Stimulated activated CD4-positive, alpha-beta T cell treated with anti-CD3 and anti-CD28 coated beads, TNF-alpha, amount 100 ng/mL, for 48 hours (primary cell): ENCODE data around the gene TLN1.

Experiments used
- DNase-seq, 3 donors: peaks; one replicate each; pipeline ENCODE4 v3.0.0-alpha.2; 2020; ENCODE audit warnings: low read depth in 3 of 3

Gene TLN1

DNA sequence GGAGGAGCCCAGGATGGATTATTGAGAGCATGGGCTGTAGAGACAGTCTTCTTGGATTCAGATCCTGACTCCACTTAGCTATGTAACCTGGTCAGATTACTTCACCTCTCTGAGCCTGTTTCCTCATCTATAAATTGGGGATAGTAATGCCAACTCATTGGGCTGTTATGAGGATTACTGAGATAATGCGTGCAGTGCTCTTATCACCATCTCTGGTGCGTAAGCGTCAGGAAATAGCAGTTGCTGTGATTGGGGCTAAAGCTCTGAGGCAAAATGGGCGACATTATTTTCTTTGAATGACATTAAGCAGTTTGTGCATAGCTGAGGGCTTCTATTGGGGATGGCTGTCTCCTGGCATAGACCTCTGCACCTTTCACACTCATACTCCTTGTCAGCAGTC, 23.1 kb upstream of the TLN1 start:
- DNase-seq, result no peak

DNA sequence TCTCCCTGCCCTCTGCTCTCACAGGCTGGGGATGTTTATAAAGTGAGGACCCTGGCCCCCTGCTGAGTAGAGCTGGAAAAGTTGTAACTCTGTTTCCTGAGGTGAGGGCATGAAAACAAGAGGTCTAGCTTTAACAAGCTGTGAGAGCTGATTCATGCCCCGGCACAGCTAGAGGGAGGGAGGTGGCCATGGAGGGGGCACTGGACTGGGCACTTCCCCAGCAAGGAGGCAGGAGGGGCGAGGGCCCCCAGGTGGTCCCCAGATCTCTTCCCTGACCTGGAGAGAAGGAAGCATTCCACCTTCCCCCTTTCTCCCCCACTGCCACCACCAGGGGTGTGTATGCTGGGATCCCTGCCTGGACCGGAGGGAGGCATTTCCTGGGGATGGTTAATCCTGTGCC, 22.3 kb upstream of the TLN1 start, which contains the start of gene MSMP:
Gene MSMP (minus strand): TSS at position 13 of the 400 bp plus-strand sequence. CDS start 147 bp downstream, outside the sequence.
- DNase-seq, result no peak

DNA sequence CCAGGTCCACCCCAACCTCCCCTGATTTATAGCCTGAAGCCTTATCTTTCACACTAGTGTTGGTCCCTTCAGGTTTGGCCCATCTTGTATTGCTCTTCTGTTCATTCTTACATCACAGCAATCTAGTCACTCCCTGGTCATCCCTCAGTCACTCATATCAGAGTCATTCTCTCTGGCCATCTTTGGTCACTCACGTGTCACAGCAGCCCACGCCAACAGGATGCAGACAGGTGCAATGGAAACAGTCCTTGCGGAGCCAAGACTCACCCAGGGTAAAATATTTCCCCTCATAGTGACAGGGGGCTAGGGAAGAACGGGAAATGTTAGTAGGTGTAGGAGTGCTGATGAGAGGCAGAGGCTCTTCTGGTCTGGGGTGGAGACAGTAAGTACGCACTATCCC, 21.5 kb upstream of the TLN1 start:
- no peak for DNase-seq

DNA sequence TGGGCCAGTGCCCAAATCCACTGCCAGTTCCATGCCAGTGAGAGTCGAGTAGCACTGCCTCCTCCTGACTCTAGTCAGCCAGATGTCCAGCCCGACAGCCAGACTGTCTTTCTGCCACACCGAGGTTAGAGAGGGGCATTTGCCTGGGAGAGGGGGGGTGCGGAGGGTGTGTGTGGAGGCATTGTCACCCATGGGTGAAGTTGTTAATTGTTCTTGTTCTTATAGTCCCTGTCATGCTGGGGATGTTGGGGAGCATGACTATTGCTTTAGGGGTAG, 18.2 kb upstream of the TLN1 start:
- no peak for DNase-seq

DNA sequence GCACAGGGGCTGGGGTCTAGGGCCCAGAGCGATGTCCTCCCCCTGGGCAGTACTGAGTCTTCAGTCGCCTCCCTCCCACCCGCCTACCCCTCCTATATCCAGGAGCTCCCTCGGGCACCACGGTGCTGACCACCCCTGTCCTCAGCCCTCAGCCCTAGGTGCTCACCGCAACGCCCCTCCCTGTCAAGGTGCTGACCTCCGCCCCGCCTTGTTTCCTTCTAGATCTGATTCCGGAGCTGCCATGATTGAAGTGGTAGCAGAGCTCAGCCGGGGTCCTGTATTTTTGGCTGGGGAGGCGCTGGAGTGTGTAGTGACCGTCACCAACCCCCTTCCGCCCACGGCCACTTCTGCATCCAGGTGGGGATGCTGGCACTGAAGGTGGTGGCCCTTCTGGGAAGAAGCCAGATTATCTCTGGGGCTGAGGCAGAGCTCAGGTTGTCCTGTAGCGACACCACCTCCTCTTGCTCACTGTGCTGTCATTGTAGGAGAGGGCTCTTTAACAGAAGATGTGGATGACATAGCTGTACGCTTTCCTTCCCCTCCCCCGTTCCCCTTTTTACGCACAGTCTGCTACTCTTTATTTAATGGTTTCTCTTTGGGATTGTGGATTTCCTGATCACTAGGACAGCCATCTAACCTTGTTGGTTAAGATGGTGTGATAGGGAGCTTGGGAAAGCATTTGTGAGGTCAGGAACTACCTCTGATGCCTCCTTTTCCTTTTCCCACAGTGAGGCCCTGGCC, 17.7 kb upstream of the TLN1 start:
- DNase-seq, result peak in 1 of 3 donors; percentile 38

DNA sequence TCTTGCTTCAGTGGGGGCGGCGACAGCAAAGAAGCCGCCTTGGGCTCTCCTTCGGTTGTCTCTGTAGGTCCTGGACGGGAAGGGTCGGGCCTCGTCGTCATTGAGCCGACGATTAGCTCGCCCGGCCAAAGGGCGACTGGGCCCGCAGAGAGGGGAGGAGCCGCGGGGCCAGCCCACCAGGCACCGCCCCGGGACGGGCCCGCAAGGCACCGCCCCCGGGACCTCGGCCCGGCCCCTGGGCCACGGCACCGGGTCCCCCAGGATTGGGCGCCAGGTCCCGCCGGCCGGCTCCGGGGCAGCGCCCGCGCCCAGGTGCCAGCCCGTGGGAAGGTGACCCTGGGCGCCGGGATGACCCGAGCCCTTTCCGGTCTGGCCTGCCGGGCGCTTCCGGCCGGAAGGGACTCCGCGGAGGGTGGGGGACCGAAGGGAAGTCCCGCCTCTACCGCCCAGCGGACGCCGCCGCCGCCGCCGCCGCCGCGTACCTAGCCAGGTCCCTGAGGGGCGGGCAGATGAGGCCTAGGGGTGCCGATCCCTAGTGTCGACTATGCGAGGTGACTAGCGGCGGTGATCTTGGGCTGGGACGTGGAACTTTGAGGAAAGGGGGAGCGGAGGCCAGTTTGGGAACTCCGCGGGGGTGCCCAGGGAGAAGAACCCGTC, 17.0 kb upstream of the TLN1 start, which contains the start of the genes GBA2 and RGP1:
Gene GBA2 (minus strand): TSS at position 371 of the 657 bp plus-strand sequence. CDS start 524 bp downstream, outside the sequence.
Gene RGP1 (plus strand): TSS at position 430 of the 657 bp plus-strand sequence. CDS start 469 bp downstream, outside the sequence.
- peak in 1 of 3 donors; percentile 68 for DNase-seq

DNA sequence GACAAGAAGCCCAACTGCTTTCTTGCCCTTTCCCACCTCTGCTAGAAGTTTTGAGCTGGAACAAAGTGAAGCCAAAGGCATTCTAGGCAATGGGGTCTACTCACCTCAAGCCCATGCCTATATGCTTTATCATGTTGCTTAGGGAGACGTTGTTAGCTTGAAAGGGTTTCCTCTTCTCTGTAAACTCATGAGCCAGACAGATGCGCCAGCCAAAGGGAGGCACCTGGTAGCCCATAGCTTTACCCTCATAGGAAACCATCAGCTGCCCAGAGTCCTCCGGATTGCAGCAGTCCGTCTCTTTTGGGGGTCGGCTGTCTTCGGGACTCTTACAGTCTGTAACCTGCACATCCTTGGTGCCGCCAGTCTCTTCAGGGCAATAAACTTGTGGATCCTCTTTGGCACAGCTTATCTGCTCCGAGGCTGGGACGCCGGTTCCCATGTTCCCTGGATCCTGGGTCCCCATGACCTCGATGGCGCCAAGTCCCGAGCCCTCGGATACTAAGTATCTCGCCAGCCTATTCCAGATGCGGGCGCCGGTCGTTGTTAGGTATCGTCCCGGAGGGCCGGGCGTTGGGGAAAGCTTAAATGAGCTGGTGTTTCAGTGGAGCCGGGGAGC, 16.4 kb upstream of the TLN1 start:
- no peak for DNase-seq

DNA sequence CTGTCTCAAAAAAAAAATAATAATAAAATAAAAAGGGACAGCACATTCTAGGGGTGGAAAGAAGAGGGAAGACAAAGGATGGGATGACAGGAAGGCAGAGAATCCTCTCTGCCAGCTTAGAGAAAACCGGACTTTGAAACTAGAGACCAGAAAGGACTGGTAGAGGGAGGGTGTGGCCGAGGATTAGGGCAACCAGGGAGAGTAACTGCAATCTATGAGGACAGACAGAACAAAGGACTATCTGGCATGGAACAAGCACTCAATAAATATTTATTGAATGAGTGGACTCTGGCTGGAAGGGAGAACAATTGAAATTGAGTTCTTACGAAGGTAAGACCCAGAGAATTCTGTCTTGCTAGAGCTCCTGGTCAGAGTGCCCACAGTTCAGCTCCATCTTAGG, 14.6 kb upstream of the TLN1 start:
- no peak for DNase-seq

DNA sequence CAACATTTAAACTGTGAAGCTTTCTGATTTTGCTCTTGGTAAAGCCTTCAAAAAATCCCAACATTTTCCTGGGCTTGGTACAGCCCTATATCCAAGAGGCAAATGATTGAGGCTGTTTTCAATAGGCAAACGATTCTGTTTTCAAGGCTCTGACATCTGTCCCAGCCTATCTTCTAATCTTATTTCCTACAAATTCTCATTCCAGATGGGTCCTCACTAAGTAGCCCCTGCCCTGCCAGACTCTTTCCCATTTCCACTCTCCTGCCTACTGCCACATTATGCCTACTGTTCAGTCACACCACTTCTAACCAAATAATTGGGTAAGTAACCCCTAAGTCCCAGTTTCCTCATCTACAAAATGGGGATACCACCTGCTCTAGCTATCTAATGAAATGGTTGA, 13.6 kb upstream of the TLN1 start:
- no peak for DNase-seq

DNA sequence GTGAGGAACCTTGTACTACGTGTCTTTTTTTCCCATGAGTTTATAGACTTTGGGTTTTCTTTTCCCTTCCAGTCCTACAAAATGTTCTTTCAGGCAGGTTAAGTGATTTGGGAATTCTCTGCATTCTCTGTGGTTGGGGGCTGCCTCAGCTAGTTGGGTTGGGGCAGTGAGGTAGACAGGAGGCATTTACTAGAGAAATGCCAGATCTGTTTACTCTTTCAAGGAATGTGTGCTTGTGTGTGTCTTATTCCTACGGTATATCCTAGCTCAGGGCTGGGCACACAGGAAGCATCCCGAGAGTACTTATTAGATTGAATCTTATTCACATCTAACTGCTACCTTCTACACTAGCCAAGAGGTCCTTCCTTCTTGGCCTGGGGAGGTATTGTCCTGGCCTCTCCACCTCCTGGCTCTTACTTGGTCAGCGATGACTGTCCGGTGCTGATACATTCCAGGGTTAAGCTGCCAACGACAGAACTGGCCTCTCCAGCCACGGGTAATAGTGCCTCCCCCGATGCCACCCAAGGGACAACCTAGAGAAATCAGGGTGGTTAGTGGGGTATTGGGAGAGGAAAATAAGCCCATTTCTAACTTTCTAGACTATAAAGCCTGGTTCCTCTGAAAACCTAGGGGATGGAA, 12.0 kb upstream of the TLN1 start:
- no peak for DNase-seq

DNA sequence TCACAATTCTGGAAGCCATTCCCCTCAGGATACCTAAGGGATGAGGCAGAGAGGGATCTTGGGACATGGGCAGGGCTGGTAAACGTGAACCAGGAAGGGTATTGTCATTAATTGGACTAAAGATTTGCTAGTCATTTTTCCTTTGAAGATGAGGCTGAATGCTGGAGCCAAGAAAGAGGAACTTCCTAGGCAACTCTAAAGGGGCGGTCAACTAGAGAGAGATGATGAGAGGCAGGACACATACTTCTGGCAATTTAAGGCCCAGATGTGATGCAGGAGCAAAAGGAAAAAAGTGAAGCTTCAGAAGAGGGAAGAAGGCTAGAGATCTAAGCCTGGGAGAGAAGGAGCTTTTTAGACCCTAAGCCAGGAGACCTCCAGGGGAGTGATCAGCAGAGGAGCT, 11.5 kb upstream of the TLN1 start:
- DNase-seq, result no peak

DNA sequence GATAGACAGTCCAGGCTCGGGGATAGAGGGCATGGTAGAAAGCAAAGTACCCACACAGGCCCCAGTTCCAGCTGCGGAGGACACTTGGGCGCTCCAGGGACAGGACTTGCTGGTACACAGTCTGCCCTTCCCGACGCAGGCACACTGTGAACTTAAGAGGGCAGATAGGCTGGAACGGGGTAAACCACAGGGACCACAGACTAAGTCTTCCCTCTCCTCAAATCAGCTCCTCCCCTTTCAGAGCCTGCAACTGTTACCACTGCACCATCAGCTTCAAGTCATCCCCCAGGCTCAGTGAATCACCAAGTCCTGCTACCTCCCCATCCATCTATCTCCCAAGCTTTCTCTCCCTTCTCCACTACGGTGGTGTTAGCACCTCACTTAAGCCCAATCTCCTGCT, 9.7 kb upstream of the TLN1 start:
- no peak for DNase-seq

DNA sequence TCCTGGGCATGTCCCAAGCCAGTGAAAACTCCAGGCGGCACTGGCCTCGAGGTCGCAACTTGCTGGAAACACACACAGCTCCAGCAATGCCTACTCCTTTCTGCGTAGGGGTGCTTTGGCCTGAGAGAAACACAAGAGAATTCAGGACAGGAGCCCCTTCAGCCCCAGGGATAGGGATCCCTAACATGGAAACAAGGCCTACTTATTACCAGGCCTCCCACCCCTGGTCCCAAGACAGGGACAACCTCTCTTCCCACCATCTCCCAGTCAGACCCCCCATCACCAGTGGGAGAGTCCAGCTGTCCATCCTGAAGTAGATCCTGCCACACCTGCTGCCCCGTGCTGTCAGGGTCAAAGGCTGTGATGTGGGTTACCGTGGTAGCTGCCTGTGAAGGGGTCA, 8.2 kb upstream of the TLN1 start:
- no peak for DNase-seq

DNA sequence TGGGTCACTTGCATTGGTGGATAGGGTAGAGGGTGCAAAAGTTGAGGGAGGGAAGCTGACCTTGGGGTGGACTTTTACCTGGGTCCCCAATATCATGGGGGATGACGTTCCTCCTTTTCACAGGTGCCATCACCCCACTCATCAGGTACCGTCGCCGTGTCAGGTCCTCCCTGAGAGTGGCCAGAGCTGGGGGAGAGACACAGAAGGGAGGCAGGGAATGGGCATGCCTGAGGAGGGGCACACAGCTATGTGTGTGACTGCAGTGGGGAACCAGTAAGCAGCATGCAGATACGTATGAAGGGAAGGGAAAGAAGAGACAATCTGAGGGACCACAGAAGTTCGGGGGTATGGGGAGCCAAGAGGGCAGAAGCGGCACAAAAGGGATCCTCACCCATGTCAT, 6.9 kb upstream of the TLN1 start:
- no peak for DNase-seq

DNA sequence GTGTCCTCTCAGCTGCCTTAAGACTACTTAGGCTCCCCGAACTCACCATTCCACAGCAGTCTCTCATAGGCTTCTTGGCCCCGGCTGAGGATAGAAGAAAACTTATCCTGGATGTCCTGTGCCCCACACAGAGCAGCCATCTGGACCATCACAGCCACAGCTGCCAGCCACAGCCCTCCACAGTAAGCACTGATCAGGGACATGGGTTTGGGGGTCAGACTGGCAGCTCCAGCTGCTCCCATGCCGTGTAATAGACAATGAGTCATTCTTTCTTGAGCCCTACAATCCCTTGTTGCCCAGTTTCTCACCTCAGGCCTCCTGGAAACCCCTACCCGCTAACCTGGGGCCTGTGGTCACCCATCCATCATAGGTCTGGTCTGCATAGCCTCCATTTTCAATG, 6.2 kb upstream of the TLN1 start:
- DNase-seq, result no peak

DNA sequence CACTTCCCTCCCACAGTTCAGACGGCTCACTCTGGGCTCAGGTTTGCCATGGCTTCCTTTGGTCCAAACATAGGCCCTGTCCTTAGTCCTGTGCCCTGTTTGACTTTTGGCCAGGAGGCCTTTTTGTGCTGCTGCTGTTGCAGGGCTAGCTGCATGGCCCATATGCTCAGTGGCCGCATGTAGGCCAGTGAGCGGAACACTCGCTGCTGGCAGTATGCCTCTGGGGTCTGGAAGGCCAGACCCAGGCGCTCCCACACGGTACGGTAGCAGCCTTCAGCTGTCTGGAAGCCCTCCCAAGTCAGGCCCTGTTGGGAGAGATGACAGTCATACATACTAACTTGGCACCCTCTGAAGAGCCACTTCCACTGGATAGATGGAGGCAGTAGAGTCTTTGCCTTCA, 5.1 kb upstream of the TLN1 start:
- no peak for DNase-seq

DNA sequence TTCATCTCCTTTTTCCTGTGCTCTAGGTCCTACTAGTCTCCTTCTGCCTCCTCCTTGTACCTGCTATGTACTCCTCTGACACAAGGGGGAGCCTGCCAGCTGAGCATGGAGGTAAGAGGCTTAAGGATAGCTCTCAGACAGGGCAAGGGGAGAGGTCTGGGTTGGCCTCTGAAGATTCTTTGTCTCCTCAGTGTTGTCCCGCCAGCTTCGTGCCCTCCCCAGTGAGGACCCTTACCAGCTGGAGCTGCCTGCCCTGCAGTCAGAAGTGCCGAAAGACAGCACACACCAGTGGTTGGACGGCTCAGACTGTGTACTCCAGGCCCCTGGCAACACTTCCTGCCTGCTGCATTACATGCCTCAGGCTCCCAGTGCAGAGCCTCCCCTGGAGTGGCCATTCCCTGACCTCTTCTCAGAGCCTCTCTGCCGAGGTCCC, 4.2 kb upstream of the TLN1 start:
- DNase-seq, result peak in 1 of 3 donors; percentile 42

DNA sequence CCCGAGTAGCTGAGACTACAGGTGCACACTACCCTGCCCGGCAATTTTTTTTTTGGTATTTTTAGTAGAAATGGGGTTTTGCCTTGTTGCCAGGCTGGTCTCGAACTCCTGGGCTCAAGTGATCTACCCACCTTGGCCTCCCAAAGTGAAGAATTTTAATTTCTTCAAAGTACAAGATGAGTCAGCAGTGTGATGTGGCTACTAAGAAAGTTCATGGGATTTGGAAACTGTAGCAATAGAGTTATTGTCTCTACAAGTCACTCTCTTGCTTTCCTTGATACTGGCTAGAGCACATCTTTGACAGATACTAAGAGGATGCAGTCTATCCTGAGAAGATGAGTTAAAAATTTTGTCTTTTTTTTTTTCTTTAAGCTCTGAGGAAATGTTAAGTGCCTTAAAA, 2.1 kb upstream of the TLN1 start:
- DNase-seq, result no peak

DNA sequence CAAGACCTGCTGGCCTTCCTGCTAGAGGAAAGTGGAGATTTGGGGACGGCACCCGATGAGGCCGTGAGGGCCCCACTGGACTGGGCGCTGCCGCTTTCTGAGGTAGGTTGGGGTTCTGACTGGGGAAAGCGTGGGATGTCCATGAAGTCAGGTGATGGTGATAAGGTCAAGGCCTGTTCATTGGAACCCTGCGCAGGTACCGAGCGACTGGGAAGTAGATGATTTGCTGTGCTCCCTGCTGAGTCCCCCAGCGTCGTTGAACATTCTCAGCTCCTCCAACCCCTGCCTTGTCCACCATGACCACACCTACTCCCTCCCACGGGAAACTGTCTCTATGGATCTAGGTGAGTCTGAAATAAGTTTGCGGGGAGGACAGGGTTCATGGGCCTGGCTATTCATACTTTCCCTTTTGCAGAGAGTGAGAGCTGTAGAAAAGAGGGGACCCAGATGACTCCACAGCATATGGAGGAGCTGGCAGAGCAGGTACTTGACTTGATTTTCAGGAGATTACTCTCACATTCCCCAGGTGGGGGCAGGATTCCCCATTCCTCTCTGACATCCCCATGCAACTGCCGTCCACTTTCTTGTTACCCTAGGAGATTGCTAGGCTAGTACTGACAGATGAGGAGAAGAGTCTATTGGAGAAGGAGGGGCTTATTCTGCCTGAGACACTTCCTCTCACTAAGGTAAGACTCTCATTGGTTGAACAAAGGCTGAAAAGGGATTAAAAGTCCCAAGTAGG, 976 bp upstream of the TLN1 start:
- DNase-seq, result no peak

DNA sequence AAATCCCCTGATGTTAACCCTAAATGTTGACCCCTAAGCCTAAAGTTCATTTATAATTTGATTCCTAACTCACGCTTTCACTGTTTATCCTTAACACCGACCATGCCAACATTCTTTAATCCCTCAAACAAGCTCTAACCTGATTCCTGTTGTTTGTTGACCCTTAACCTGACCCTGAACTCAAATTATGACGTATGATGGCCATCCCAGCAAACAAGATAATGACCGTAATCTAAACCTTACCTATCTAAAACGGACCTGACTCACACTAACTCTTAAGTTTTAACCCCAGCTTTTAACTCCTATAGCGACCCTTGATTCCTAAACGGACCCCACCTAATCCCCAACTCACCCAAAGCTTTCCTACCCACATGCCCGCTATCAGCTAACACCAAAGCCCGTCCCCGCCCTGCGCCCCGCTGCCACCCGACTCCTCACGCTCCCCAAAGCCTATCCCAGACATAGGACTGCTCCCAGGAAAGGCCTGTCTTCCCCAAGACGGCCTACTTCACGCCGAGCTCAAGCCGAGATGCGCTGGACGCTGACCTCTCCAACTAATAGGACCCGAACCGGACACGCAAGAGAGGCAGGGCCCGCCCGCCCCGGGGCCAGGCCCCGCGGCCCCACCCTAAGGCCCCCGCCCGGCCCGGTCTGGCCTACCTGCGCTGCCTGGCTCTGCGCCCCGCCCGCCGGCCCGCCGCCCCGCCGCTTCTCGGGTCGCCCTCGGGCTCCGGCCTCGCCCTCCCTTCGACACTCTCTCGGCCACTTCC, 395 bp downstream of the TLN1 start:
- DNase-seq, result no peak

DNA sequence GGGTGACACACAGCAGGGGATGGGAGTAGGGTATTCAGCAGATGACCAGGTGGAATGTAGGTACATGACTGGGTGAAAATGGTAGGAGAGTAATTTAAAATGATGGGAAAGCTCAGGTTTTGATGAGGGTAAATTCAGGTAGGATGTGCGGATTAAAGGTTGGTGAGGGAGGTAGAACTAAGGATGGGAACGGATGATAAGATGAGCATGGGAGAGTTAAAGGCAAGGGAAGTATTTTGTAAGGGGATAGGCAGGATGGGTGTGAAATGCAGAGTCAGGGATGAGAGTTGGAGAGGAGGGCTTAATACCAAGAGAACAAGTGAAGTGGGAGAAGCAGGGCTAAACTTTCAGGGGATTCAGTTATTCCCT, 1.5 kb downstream of the TLN1 start:
- DNase-seq, result no peak
